Neural progenitor cell (in vitro differentiated cells): Measurements from ENCODE around the gene ACTR6.

Experiments used
- EZH2phosphoT487 ChIP-seq: fragments of 200-600 bp; sonication (generic); IDR thresholded peaks from 2 replicates; pipeline ENCODE4 v1.6.1; 2017; ENCODE audit warnings: antibody characterized with exemption
- TF ChIP-seq, protein P1 (sequence below): fragments of 200-600 bp; sonication (generic); IDR thresholded peaks from 2 replicates; pipeline ENCODE4 v1.5.1; 2017; ENCODE audit warnings: antibody characterized with exemption, mild to moderate bottlenecking

DNA sequence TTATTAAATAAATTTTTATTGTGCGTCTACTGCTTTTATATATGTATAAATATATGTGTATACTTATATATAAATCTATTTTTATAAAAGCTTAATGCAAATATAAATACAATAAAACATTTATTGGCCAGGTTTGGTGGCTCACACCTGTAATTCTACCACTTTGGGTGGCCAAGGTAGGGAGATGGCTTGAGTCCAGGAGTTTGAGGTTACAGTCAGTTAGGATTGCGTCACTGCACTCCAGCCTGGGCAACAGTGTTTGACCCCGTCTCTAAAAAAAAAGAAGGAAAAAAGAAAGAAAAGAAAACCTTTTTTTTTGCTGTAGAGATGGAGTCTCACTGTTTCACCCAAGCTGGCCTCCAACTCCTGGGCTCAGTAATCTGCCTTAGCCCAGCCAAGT lies 20.9 kb downstream of the ACTR6 start:
- TF ChIP-seq, protein P1, sequence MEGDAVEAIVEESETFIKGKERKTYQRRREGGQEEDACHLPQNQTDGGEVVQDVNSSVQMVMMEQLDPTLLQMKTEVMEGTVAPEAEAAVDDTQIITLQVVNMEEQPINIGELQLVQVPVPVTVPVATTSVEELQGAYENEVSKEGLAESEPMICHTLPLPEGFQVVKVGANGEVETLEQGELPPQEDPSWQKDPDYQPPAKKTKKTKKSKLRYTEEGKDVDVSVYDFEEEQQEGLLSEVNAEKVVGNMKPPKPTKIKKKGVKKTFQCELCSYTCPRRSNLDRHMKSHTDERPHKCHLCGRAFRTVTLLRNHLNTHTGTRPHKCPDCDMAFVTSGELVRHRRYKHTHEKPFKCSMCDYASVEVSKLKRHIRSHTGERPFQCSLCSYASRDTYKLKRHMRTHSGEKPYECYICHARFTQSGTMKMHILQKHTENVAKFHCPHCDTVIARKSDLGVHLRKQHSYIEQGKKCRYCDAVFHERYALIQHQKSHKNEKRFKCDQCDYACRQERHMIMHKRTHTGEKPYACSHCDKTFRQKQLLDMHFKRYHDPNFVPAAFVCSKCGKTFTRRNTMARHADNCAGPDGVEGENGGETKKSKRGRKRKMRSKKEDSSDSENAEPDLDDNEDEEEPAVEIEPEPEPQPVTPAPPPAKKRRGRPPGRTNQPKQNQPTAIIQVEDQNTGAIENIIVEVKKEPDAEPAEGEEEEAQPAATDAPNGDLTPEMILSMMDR, result no peak
- no peak for TF ChIP-seq EZH2phosphoT487
